Measurements from ENCODE around the gene MXRA8.

The MXRA8 gene

GRCh38 chr1:1312450-1313314 lies 45.7 kb downstream of the MXRA8 start:
- no peak for DNase-seq (ENCODE audit: extremely low spot score)
- POLR2A ChIA-PET, result no interaction called here
- CTCF ChIA-PET, result interaction anchor here (0.7 kb wide), 1 partner anchor 21 kb away, joined by 3 read pairs; no protein-coding TSS in a partner anchor
- TF ChIP-seq CTCF (IDR thresholded peaks at IDR 0.05; ENCODE audit: control extremely low read depth, extremely low read depth, low read depth, missing control alignments), result no peak

GRCh38 chr1:1311107-1312104 lies 46.9 kb downstream of the MXRA8 start:
- no peak for DNase-seq (ENCODE audit: extremely low spot score)
- CTCF ChIA-PET, result interaction anchor here (1.4 to 2.1 kb wide), 2 partner anchors 9 to 11 kb away, joined by 4 to 7 read pairs; no protein-coding TSS in a partner anchor
- POLR2A ChIA-PET, result interaction anchor here (0.7 kb wide), 1 partner anchor 10 kb away, joined by 4 read pairs; no protein-coding TSS in a partner anchor
- TF ChIP-seq CTCF (IDR thresholded peaks at IDR 0.05; ENCODE audit: control extremely low read depth, extremely low read depth, low read depth, missing control alignments), result no peak

- ChIA-PET POLR2A (no interaction called here), CTCF (interaction anchor here (1.4 to 2.1 kb wide), 3 partner anchors 9 to 65 kb away, joined by 4 to 7 read pairs (median 6); partner anchors contain the start of gene AURKAIP1)
- no peak for TF ChIP-seq CTCF (IDR thresholded peaks at IDR 0.05; ENCODE audit: control extremely low read depth, extremely low read depth, low read depth, missing control alignments)
- no peak for DNase-seq (ENCODE audit: extremely low spot score)
Measured at GRCh38 chr1:1310476-1311053, 47.8 kb downstream of the MXRA8 start.

- ChIA-PET CTCF (interaction anchor here (1.1 to 2.1 kb wide), 3 partner anchors 10 to 65 kb away, joined by 3 to 7 read pairs (median 6); partner anchors contain the start of gene AURKAIP1), POLR2A (no interaction called here)
- no peak for DNase-seq (ENCODE audit: extremely low spot score)
- no peak for TF ChIP-seq CTCF (IDR thresholded peaks at IDR 0.05; ENCODE audit: control extremely low read depth, extremely low read depth, low read depth, missing control alignments)
Measured at GRCh38 chr1:1310109-1310385, 48.3 kb downstream of the MXRA8 start.

GRCh38 chr1:1309251-1310108 lies 48.9 kb downstream of the MXRA8 start:
- ChIA-PET CTCF (interaction anchor here (1.1 to 2.1 kb wide), 3 partner anchors 9 to 66 kb away, joined by 3 to 7 read pairs (median 6); partner anchors contain the start of gene AURKAIP1), POLR2A (no interaction called here)

More at GRCh38 chr1:1309251-1310108, 48.9 kb downstream of the MXRA8 start:
- DNase-seq (ENCODE audit: extremely low spot score), result no peak
- TF ChIP-seq CTCF (IDR thresholded peaks at IDR 0.05; ENCODE audit: control extremely low read depth, extremely low read depth, low read depth, missing control alignments), result no peak

All from GM10248 (cell line).